Epithelial cell of esophagus (primary cell): ENCODE measurements around the gene PCCA.
A peak's percentile ranks its signal among the peaks of the same experiment; 100 is the strongest.

ENCODE experiments used
- DNase-seq: peaks from one replicate; pipeline ENCODE4 v3.0.0; 2010; ENCODE audit warnings: low read depth
- H3K4me3 ChIP-seq: 2 replicates; pipeline ENCODE4 v1.5.1; 2011; ENCODE audit warnings: mild to moderate bottlenecking, low read length, control low read depth
- CTCF ChIP-seq: IDR thresholded peaks from 2 replicates; pipeline ENCODE4 v1.5.1; 2011; ENCODE audit warnings: low read depth, mild to moderate bottlenecking, low read length, control low read depth, inconsistent platforms; ENCODE audit not compliant: insufficient read depth; ENCODE audit errors: missing control alignments

Gene PCCA

GRCh38 chr13:100513171-100513570 lies 424.3 kb downstream of the PCCA start:
- no peak overlapping the region for H3K4me3 ChIP-seq
- TF ChIP-seq CTCF, result no peak
- DNase-seq, result no peak

- H3K4me3 ChIP-seq, result no peak overlapping the region
- no peak for DNase-seq
- no peak for TF ChIP-seq CTCF
These were observed 425.2 kb downstream of the PCCA start for GRCh38 chr13:100513987-100514670.

GRCh38 chr13:100514788-100515409 lies 426.0 kb downstream of the PCCA start:
- TF ChIP-seq CTCF, result peak; percentile 99
- DNase-seq, result peak; percentile 75
- H3K4me3 ChIP-seq, result no peak overlapping the region

- H3K4me3 ChIP-seq, result no peak overlapping the region
- DNase-seq, result no peak
- TF ChIP-seq CTCF, result no peak
These were observed 426.5 kb downstream of the PCCA start for GRCh38 chr13:100515410-100515800.

GRCh38 chr13:100517135-100517534 lies 428.2 kb downstream of the PCCA start:
- H3K4me3 ChIP-seq, result no peak overlapping the region
- TF ChIP-seq CTCF, result no peak
- DNase-seq, result no peak

- DNase-seq, result no peak
- H3K4me3 ChIP-seq, result no peak overlapping the region
- TF ChIP-seq CTCF, result no peak
These were observed 428.8 kb downstream of the PCCA start for GRCh38 chr13:100517728-100518127.
